Measurements from ENCODE around the gene DRAP1. TPM values are rescaled to one million over a fixed set of nuclear protein-coding genes. Genes with fewer than 3 reads are reported as not detected.
A peak's percentile ranks its signal among the peaks of the same experiment; 100 is the strongest.

Gene DRAP1
- total RNA-seq, 3 donors from 2014 or later: 39.9 to 74.8 (median 61.6) TPM

- no peak for ATAC-seq
- intact Hi-C loops (cut with DNase I, micrococcal nuclease): no loop called here
- no peak overlapping the region for H3K4me3 ChIP-seq
Measured at GRCh38 chr11:65967329-65967934, 48.2 kb downstream of the DRAP1 start.

GRCh38 chr11:65968600-65969482 is 49.6 kb downstream of the DRAP1 start:
- no peak for TF ChIP-seq CTCF (IDR thresholded peaks at IDR 0.05)
- DNase-seq: no peak
- Histone ChIP-seq H3K36me3 (ENCODE audit: low read depth) (peaks cover 14% of the 10 kb centered on the region), H3K9me3 (no peaks in the 10 kb centered on the region), H3K4me3 (no peak overlapping the region), H3K4me1 (ENCODE audit: low read depth) (peaks cover under 1% of the 10 kb centered on the region)
- peak; percentile 53 for ATAC-seq
- intact Hi-C loops (cut with DNase I, micrococcal nuclease): no loop called here

More at GRCh38 chr11:65967329-65967934, 48.2 kb downstream of the DRAP1 start:
- H3K36me3 ChIP-seq (ENCODE audit: low read depth): peaks cover 14% of the 10 kb centered on the region
- TF ChIP-seq CTCF (IDR thresholded peaks at IDR 0.05): no peak
- peaks cover 12% of the 10 kb centered on the region for H3K4me1 ChIP-seq (ENCODE audit: low read depth)
- no peak for DNase-seq
- no peaks in the 10 kb centered on the region for H3K9me3 ChIP-seq

Other genes with a start within 250 kb of the DRAP1 start
- gene KAT5, start 207.2 kb upstream of the DRAP1 start, total RNA-seq: 10 to 100 TPM; 70.9 to 92.0 (median 90.5) TPM
- 10 to 100 TPM; 25.9 to 61.9 (median 28.8) TPM for gene RNASEH2C, start 198.6 kb upstream of the DRAP1 start, total RNA-seq
- 10 to 100 TPM; 21.2 to 21.8 (median 21.3) TPM for gene AP5B1, start 138.4 kb upstream of the DRAP1 start, total RNA-seq
- gene OVOL1, start 132.4 kb upstream of the DRAP1 start, total RNA-seq: 10 to 100 TPM; 16.5 to 48.6 (median 34.3) TPM
- 1 to 10 TPM; 1.1 to 9.4 (median 1.4) TPM for gene SNX32, start 85.5 kb upstream of the DRAP1 start, total RNA-seq
- gene CFL1, start 61.2 kb upstream of the DRAP1 start, total RNA-seq: 1,000 to 10,000 TPM; 1,004 to 2,046 (median 1,725) TPM
- gene MUS81, start 59.0 kb upstream of the DRAP1 start, total RNA-seq: 10 to 100 TPM; 48.0 to 81.8 (median 58.7) TPM
- gene EFEMP2, start 46.6 kb upstream of the DRAP1 start, total RNA-seq: 10 to 100 TPM; 11.7 to 67.0 (median 15.3) TPM
- 1 to 10 TPM; 1.2 to 3.2 (median 2.8) TPM for gene CTSW, start 39.6 kb upstream of the DRAP1 start, total RNA-seq
- 10 to 100 TPM; 35.8 to 52.8 (median 47.0) TPM for gene FIBP, start 31.0 kb upstream of the DRAP1 start, total RNA-seq
- 10 to 100 TPM in 1 of 3 donors, 1 to 10 TPM in 2; 4.5 to 22.3 (median 9.2) TPM for gene CCDC85B, start 28.8 kb upstream of the DRAP1 start, total RNA-seq
- 1 to 10 TPM; 1.2 to 1.6 (median 1.2) TPM for gene FOSL1, start 19.0 kb upstream of the DRAP1 start, total RNA-seq
- gene C11orf68, start 364 bp upstream of the DRAP1 start, total RNA-seq: 10 to 100 TPM; 24.9 to 42.2 (median 28.8) TPM
- under 1 TPM in 1 of 3 donors, not detected in 2; 0.19 TPM for gene TSGA10IP, start 26.1 kb downstream of the DRAP1 start, total RNA-seq
- gene SART1, start 42.3 kb downstream of the DRAP1 start, total RNA-seq: 10 to 100 TPM; 40.1 to 60.2 (median 41.8) TPM
- gene EIF1AD, start 82.7 kb downstream of the DRAP1 start, total RNA-seq: 10 to 100 TPM; 25.5 to 35.3 (median 30.3) TPM
- gene BANF1, start 83.1 kb downstream of the DRAP1 start, total RNA-seq: 100 to 1,000 TPM; 130 to 155 (median 131) TPM
- not detected for gene CST6, start 92.6 kb downstream of the DRAP1 start, total RNA-seq
- not detected for gene CATSPER1, start 107.1 kb downstream of the DRAP1 start, total RNA-seq
- gene GAL3ST3, start 129.7 kb downstream of the DRAP1 start, total RNA-seq: not detected
- gene SF3B2, start 132.9 kb downstream of the DRAP1 start, total RNA-seq: 100 to 1,000 TPM; 116 to 143 (median 135) TPM
- 10 to 100 TPM; 14.4 to 44.9 (median 18.9) TPM for gene PACS1, start 150.8 kb downstream of the DRAP1 start, total RNA-seq